Superior temporal gyrus (tissue), 1 donor: Measurements from ENCODE around the gene SLC22A9.

Source experiments
- DNase-seq: peaks from one replicate; pipeline ENCODE4 v3.0.0-alpha.2; 2016; ENCODE audit errors: extremely low spot score

SLC22A9 gene

GRCh38 chr11:63444160-63444559 lies 74.6 kb downstream of the SLC22A9 start:
- DNase-seq = no peak

GRCh38 chr11:63445118-63445517 lies 75.5 kb downstream of the SLC22A9 start:
- DNase-seq = peak; percentile 63

DNA sequence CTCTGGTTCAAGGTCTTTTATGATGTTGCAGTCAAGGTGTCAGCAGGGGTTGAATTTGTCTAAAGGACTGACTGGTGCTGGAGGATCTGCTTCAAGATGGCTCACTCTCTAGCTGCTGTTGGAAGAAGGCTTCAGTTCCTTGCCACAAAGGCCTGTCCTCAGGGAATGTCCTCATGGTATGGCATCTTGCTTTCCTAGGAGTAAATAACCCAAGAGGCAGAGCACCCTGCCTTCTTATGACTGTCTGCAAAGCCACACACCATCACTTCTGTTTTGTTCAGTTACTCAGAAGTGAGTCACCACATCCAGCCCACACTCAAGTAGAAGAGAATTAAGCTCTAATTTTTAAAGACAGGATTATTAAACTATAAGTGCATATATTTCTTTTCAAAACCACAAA lies 76.1 kb downstream of the SLC22A9 start:
- DNase-seq = peak; percentile 30

DNA sequence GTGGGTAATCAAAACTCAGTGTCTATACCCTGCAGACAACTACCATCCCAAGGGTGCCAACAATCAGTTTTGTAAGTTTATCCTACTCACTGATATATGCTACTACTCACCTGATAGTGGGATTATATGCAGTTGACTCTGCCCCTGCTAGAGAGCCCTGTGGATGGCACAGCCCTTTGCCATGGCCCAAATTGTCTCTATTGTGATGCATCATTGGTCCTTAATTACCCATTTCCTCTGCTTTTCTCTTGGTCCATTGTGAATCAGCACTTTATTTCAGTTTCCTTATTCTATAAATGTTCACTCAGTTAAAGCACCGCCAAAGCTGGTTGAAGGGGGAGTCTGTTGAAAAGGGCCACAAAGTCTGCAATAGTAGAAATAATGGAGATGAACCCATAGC lies 79.1 kb downstream of the SLC22A9 start:
- no peak for DNase-seq

DNA sequence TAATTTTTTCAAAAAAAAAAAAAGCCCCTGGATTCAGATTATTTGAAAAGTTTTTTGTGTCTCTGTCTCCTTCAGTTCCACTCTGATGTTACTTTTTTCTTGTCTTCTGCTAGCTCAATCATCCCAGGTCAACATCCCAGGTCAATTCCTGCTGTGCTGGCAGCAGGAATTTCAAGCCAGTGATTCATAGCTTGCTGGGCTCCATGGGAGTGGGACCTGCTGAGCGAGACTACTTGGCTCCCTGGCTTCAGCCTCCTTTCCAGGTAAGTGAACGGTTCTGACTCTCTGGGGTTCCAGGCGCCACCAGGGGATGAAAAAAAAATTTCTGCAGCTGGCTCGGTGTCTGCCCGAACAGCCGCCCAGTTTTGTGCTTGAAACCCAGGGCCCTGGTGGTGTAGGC lies 90.0 kb downstream of the SLC22A9 start:
- no peak for DNase-seq
